Neuronal stem cell (in vitro differentiated cells): ENCODE results near the gene C1QB.

Experiments
- DNase-seq: peaks from one replicate; pipeline ENCODE4 v3.0.0-alpha.2; 2013; ENCODE audit warnings: low spot score
- H2AFZ ChIP-seq: one replicate; pipeline ENCODE4 v1.6.1; 2013; ENCODE audit warnings: mild to moderate bottlenecking, low read length, inconsistent platforms
- H2AK5ac ChIP-seq: 2 replicates; pipeline ENCODE4 v1.6.1; 2013; ENCODE audit warnings: low read depth, mild to moderate bottlenecking, inconsistent platforms, low read length, moderate library complexity, mixed read lengths
- H2BK120ac ChIP-seq: 2 replicates; pipeline ENCODE4 v1.6.1; 2013; ENCODE audit warnings: low read depth, mild to moderate bottlenecking, inconsistent platforms, low read length, moderate library complexity, mixed read lengths
- H2BK12ac ChIP-seq: one replicate; pipeline ENCODE4 v1.6.1; 2013; ENCODE audit warnings: low read length, inconsistent platforms
- H2BK15ac ChIP-seq: 2 replicates; pipeline ENCODE4 v1.6.1; 2013; ENCODE audit warnings: mild to moderate bottlenecking, low read length, inconsistent platforms, mixed read lengths
- H2BK5ac ChIP-seq: one replicate; pipeline ENCODE4 v1.6.1; 2013; ENCODE audit warnings: inconsistent platforms, mild to moderate bottlenecking, low read length, moderate library complexity
- H3K14ac ChIP-seq: one replicate; pipeline ENCODE4 v1.6.1; 2013; ENCODE audit warnings: low read length, inconsistent platforms
- H3K18ac ChIP-seq: 2 replicates; pipeline ENCODE4 v1.6.1; 2013; ENCODE audit warnings: low read length, inconsistent platforms
- H3K23ac ChIP-seq: 2 replicates; pipeline ENCODE4 v1.6.1; 2013; ENCODE audit warnings: low read depth, mild to moderate bottlenecking, mixed read lengths, low read length, inconsistent platforms; ENCODE audit not compliant: poor library complexity
- H3K27ac ChIP-seq: replicated peaks from 3 replicates; pipeline ENCODE4 v1.5.1; 2013; ENCODE audit warnings: low read length, inconsistent platforms
- H3K27me3 ChIP-seq, 3 experiments: 2 replicates each; pipeline ENCODE4 v1.6.1; 2013; ENCODE audit warnings: low read length in 3 of 3, mild to moderate bottlenecking in 2 of 3, inconsistent platforms in 1 of 3, low read depth in 1 of 3, mixed read lengths in 1 of 3, moderate library complexity in 1 of 3; ENCODE audit not compliant: control insufficient read depth in 3 of 3, insufficient read depth in 3 of 3
- H3K36me3 ChIP-seq, 2 donors: replicated peaks in 1 of 2; 2 replicates each; pipeline ENCODE4 v1.6.1; 2013; ENCODE audit warnings: low read length in 2 of 2; ENCODE audit not compliant: control insufficient read depth in 2 of 2, insufficient read depth in 2 of 2
- H3K4ac ChIP-seq: 2 replicates; pipeline ENCODE4 v1.6.1; 2013; ENCODE audit warnings: inconsistent platforms, mild to moderate bottlenecking, low read length, moderate library complexity
- H3K4me1 ChIP-seq, 2 donors: 1 replicate in 1 of 2; 2 replicates in 1 of 2; pipeline ENCODE4 v1.6.1; 2013; ENCODE audit warnings: low read length in 2 of 2, low read depth in 1 of 2; ENCODE audit not compliant: control insufficient read depth in 2 of 2, insufficient read depth in 1 of 2
- H3K4me2 ChIP-seq: one replicate; pipeline ENCODE4 v1.6.1; 2013; ENCODE audit warnings: mild to moderate bottlenecking, low read length, inconsistent platforms; ENCODE audit not compliant: insufficient read depth, poor library complexity, severe bottlenecking
- H3K4me3 ChIP-seq, 2 donors: 2 replicates each; pipeline ENCODE4 v1.5.1; 2013; ENCODE audit warnings: low read length in 2 of 2, mild to moderate bottlenecking in 2 of 2, inconsistent platforms in 1 of 2, moderate library complexity in 1 of 2
- H3K79me1 ChIP-seq: one replicate; pipeline ENCODE4 v1.6.1; 2013; ENCODE audit warnings: low read depth, mild to moderate bottlenecking, inconsistent platforms, low read length, moderate library complexity
- H3K9ac ChIP-seq: one replicate; pipeline ENCODE4 v1.6.1; 2013; ENCODE audit warnings: mild to moderate bottlenecking, low read depth, low read length, inconsistent platforms; ENCODE audit not compliant: poor library complexity
- H3K9me3 ChIP-seq, 2 donors: replicated peaks in 1 of 2; 2 replicates each; pipeline versions ENCODE3 to v1.6.1; 2013; ENCODE audit warnings: low read length in 2 of 2, mild to moderate bottlenecking in 2 of 2, inconsistent platforms in 1 of 2, low read depth in 1 of 2, mixed read lengths in 1 of 2, moderate library complexity in 1 of 2; ENCODE audit not compliant: control insufficient read depth in 2 of 2, insufficient read depth in 1 of 2
- H4K8ac ChIP-seq: one replicate; pipeline ENCODE4 v1.6.1; 2013; ENCODE audit warnings: low read depth, mild to moderate bottlenecking, inconsistent platforms, low read length, moderate library complexity
- H4K91ac ChIP-seq: one replicate; pipeline ENCODE4 v1.6.1; 2013; ENCODE audit warnings: low read length, low read depth, mild to moderate bottlenecking, inconsistent platforms; ENCODE audit not compliant: poor library complexity
- WGBS, 2 donors: extraction: QIAGEN DNeasy Blood & Tissue Kit; methylation state at CpG; one replicate each; pipeline ENCODE4 v1.1.7; 2013; ENCODE audit warnings: missing lambda C conversion rate in 2 of 2, mixed read lengths in 1 of 2; ENCODE audit not compliant: insufficient read length in 2 of 2, insufficient replicate concordance in 1 of 2; ENCODE audit errors: extremely low coverage in 2 of 2; 5-methylcytosine and 5-hydroxymethylcytosine counted together

C1QB gene

GRCh38 chr1:22626237-22627157, 26.5 kb upstream of the C1QB start:
- no peak for DNase-seq
- Histone ChIP-seq H2AFZ (no peak overlapping the region), H2AK5ac (no peak overlapping the region), H3K4me2 (no peak overlapping the region), H3K18ac (no peak overlapping the region), H3K36me3 (no peaks in the 10 kb centered on the region), H4K91ac (no peak overlapping the region), H2BK12ac (no peak overlapping the region), H3K27ac (no peak overlapping the region), H3K9me3 (no peaks in the 10 kb centered on the region), H4K8ac (no peak overlapping the region), H2BK120ac (no peak overlapping the region), H3K14ac (no peak overlapping the region), H3K4me1 (peaks cover 2 to 10% of the 10 kb centered on the region in 2 donors), H3K4ac (no peak overlapping the region), H3K27me3 (peaks cover 0 to 55% (median 0%) of the 10 kb centered on the region in 3 experiments), H3K23ac (no peak overlapping the region), H3K4me3 (no peak overlapping the region), H3K9ac (no peak overlapping the region), H2BK5ac (no peak overlapping the region), H3K79me1 (no peaks in the 10 kb centered on the region), H2BK15ac (no peak overlapping the region)
- WGBS, 2 donors = no CpG with 5 or more reads among the region's 20 CpGs

GRCh38 chr1:22627331-22627730, 25.7 kb upstream of the C1QB start:
- no peak overlapping the region for H2BK120ac ChIP-seq
- H2AFZ ChIP-seq = no peak overlapping the region
- H3K27ac ChIP-seq = no peak overlapping the region
- H3K4me3 ChIP-seq = no peak overlapping the region
- H4K91ac ChIP-seq = no peak overlapping the region
- peaks cover 0 to 49% (median 0%) of the 10 kb centered on the region in 3 experiments for H3K27me3 ChIP-seq
- no peak overlapping the region for H3K18ac ChIP-seq
- no peaks in the 10 kb centered on the region for H3K79me1 ChIP-seq
- H3K9ac ChIP-seq = no peak overlapping the region
- WGBS, 2 donors = no CpG with 5 or more reads among the region's 5 CpGs
- no peak overlapping the region for H2BK15ac ChIP-seq
- H4K8ac ChIP-seq = no peak overlapping the region
- H3K23ac ChIP-seq = no peak overlapping the region
- H3K36me3 ChIP-seq = no peaks in the 10 kb centered on the region
- no peaks in the 10 kb centered on the region for H3K9me3 ChIP-seq
- no peak overlapping the region for H3K4me2 ChIP-seq
- no peak overlapping the region for H2BK12ac ChIP-seq
- no peak overlapping the region for H2BK5ac ChIP-seq
- H2AK5ac ChIP-seq = no peak overlapping the region
- H3K4me1 ChIP-seq = peaks cover 2 to 10% of the 10 kb centered on the region in 2 donors
- no peak overlapping the region for H3K14ac ChIP-seq
- no peak overlapping the region for H3K4ac ChIP-seq
- DNase-seq = no peak

GRCh38 chr1:22628698-22629444, 24.2 kb upstream of the C1QB start:
- Histone ChIP-seq H2BK5ac (no peak overlapping the region), H3K4me1 (peaks cover 2 to 10% of the 10 kb centered on the region in 2 donors), H2BK12ac (no peak overlapping the region), H3K27me3 (peaks cover 0 to 49% (median 0%) of the 10 kb centered on the region in 3 experiments), H3K9me3 (no peaks in the 10 kb centered on the region), H3K36me3 (no peaks in the 10 kb centered on the region), H2BK15ac (no peak overlapping the region), H3K4me3 (no peak overlapping the region), H3K79me1 (no peaks in the 10 kb centered on the region), H3K23ac (no peak overlapping the region), H3K27ac (no peak overlapping the region), H2BK120ac (no peak overlapping the region), H3K4ac (no peak overlapping the region), H2AK5ac (no peak overlapping the region), H3K9ac (no peak overlapping the region), H4K91ac (no peak overlapping the region), H3K14ac (no peak overlapping the region), H3K4me2 (no peak overlapping the region), H4K8ac (no peak overlapping the region), H2AFZ (no peak overlapping the region), H3K18ac (no peak overlapping the region)
- no CpG with 5 or more reads among the region's 11 CpGs for WGBS, 2 donors
- DNase-seq = no peak

GRCh38 chr1:22629886-22630285, 23.1 kb upstream of the C1QB start:
- H4K8ac ChIP-seq = no peak overlapping the region
- no peak overlapping the region for H2AK5ac ChIP-seq
- no peak overlapping the region for H2BK15ac ChIP-seq
- H2BK5ac ChIP-seq = no peak overlapping the region
- no peaks in the 10 kb centered on the region for H3K36me3 ChIP-seq
- no peak overlapping the region for H3K4me3 ChIP-seq
- no peak overlapping the region for H3K9ac ChIP-seq
- no peak overlapping the region for H3K14ac ChIP-seq
- H3K79me1 ChIP-seq = no peaks in the 10 kb centered on the region
- H3K27me3 ChIP-seq = peaks cover 0 to 44% (median 0%) of the 10 kb centered on the region in 3 experiments
- H3K23ac ChIP-seq = no peak overlapping the region
- H3K18ac ChIP-seq = no peak overlapping the region
- H3K27ac ChIP-seq = no peak overlapping the region
- H2AFZ ChIP-seq = peak overlapping the region; percentile 48
- no peak overlapping the region for H3K4ac ChIP-seq
- DNase-seq = no peak
- no peak overlapping the region for H3K4me2 ChIP-seq
- H2BK12ac ChIP-seq = no peak overlapping the region
- H3K9me3 ChIP-seq = no peaks in the 10 kb centered on the region
- H4K91ac ChIP-seq = no peak overlapping the region
- H3K4me1 ChIP-seq = peaks cover 2 to 10% of the 10 kb centered on the region in 2 donors
- WGBS, 2 donors = no CpG with 5 or more reads among the region's 2 CpGs
- H2BK120ac ChIP-seq = no peak overlapping the region
